NCI-H2107 treated with DMSO at 0.1 percent for 48 hours (cell line): Measurements from ENCODE around the gene CACUL1.
A peak's percentile ranks its signal among the peaks of the same experiment; 100 is the strongest.
"Not testable (repeated sequence)": the region's sequence is repeated elsewhere in the genome, so short reads cannot be mapped to it uniquely, and the experiment has no call there.

Source experiments
- DNase-seq: peaks from one replicate; lab custom pipeline; 2025; ENCODE audit not compliant: unreplicated experiment; lab: John Stamatoyannopoulos, UW

The CACUL1 gene

GRCh38 chr10:118754556-118755423 lies at the start of gene CACUL1:
TSS of gene CACUL1 (minus strand) at chr10:118754970. CDS start at chr10:118754762, 208 bp downstream.
- DNase-seq = peak; percentile 84

GRCh38 chr10:118804262-118804773 lies 49.5 kb upstream of the CACUL1 start:
- DNase-seq = no peak

DNA sequence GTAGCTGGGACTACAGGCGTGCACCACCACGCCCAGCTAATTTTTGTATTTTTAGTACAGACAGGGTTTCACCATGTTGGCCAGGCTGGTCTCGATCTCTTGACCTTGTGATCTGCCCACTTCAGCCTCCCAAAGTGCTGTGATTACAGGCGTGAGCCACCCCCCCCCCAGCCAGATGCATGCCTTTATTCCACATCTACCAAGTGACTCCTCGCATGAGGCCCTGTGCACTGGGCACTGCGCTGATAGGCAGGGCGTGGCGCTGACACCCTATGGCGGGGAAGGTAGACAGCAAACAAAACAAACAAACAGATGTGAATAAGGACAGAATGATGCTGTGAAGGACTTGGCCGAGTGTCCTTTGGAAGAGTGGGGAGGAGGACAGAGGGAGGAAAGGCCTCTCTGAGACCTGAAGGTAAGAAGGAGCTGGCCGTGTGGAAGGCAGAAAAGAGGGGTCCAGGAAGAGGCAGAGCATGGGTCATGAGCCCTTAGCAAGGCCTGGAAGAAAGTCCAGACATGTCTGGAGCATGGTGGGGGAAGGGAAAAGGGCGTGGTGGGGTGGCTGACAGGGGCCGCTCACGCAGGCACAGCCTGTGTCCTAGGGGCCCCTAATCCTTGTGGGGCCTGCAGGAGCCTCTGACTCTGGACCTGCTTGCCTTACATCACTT lies 47.5 kb upstream of the CACUL1 start:
- DNase-seq = no peak

DNA sequence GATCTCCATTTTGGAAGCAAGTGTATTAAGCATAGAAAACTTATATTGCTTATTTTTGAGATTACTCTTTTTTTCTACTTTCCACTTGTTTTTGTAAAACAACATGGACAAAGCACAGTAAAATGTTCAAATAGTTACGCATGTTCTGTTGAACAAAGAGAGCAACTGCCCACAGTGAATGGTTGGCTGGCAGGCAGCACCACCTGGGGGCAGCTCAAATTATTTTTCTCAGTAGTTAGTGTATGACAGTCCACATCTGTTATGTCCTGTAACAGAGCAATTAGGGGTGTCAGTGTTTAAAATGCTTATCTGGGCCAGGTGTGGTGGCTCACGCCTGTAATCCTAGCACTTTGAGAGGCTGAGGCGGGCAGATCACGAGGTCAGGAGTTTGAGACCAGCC lies 46.1 kb upstream of the CACUL1 start:
- no peak for DNase-seq

DNA sequence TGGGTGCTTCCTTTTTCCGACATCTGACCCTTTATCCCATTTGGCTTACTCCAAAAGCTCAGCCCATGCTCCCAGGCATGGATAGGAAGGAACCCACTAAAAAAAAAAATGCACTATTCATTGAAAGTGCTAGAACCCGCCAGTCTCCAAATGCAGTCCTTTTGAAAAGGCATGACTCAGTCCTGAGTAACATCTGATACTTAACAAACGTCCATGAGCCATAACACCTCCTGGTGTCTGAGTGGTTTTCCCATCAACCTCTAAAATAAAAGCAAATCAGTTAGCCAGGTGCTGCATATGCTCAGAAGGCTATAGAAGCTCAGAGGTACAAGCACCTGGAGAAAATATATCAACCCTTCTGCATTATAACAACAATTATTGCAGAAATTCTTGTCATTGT lies 45.0 kb upstream of the CACUL1 start:
- peak; percentile 35 for DNase-seq

DNA sequence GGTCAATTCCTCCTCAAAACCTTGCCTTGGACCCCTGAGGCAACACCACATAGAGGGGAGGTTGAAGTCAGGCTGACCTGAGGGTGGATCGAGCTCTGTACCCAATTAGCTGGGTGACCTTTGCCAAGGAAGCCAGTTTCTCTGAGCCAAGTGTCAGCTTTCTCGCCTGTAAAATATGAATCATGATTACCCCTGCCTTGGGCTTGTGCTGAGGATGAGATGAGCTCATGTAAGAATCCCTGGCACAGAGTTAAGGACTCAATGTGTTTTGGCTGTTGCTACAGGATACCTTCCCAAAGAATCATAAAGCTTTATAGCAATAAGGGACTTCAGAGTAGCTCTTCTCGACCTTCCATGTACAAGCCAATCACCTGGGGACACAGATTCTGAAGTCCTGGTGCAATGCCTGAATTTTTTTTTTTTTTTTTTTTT lies 43.5 kb upstream of the CACUL1 start:
- no peak for DNase-seq

GRCh38 chr10:118794971-118795370 lies 40.2 kb upstream of the CACUL1 start:
- DNase-seq = not testable (repeated sequence)

DNA sequence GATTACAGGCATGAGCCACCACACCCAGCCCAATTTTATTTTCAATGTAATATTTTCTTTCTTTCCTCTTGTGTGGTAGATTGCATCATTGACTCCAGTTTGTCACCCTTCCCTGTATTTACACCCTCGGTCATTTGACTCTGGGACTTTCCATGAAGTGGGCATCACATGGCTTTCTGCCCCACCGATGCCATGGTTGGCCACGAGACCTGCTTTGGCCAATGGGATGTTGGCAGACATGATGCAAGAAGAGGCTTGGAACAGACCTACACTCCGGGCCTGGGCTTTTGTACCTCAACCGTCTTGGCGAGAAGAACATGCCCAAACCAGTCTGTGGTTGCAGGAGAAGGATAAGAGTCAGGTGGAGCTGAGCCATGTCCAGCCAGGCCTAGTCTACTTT lies 38.8 kb upstream of the CACUL1 start:
- no peak for DNase-seq

- DNase-seq = no peak
These were observed 37.8 kb upstream of the CACUL1 start for GRCh38 chr10:118792526-118792925.

GRCh38 chr10:118790058-118790457 lies 35.3 kb upstream of the CACUL1 start:
- DNase-seq = no peak

DNA sequence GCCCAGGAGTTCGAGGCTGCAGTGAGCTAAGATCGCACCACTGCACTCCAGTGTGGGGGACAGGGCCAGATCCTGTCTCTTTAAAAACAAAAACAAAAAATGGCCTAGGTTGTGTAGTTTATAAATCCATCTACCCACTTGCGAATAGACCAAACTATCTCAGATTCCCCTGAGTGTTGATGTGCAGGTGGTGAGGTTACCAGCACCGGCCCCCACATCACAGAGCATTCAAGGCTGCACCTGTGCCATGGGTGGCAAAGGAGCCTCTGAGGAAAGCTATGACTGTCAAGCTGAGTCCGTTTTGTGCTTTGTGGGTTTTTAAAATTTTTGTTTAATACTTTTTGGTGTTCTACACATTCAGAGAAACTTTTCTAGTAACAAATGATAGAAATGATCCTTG lies 30.8 kb upstream of the CACUL1 start:
- DNase-seq = no peak

DNA sequence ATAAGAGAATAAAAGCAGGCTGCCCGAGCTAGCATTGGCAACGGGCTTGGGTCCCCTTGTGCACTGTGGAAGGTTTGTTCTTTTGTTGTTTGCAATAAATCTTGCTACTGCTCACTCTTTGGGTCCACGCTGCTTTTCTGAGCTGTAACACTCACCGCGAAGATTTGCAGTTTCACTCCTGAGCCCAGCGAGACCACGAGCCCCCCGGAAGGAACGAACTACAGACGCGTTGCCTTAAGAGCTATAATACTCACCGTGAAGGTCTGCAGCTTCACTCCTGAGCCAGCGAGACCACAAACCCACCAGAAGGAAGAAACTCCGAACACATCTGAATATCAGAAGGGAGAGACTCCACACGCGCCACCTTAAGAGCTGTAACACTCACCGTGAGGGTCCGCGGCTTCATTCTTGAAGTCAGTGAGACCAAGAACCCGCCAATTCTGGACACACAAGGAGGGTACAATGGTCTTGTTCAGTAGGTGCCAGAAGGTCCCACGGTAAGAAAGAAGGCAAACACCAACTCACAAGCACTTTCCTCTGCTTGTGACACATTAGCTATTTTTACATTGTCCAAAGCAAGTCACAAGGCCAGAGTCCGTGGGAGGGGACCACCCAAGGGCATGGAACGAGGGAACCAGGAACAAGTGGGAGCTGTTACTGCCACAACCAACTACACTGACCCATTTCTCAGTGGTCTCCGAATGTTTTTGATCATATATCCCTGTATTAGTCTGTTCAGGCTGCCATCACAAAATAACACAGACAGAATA lies 29.2 kb upstream of the CACUL1 start:
- no peak for DNase-seq

DNA sequence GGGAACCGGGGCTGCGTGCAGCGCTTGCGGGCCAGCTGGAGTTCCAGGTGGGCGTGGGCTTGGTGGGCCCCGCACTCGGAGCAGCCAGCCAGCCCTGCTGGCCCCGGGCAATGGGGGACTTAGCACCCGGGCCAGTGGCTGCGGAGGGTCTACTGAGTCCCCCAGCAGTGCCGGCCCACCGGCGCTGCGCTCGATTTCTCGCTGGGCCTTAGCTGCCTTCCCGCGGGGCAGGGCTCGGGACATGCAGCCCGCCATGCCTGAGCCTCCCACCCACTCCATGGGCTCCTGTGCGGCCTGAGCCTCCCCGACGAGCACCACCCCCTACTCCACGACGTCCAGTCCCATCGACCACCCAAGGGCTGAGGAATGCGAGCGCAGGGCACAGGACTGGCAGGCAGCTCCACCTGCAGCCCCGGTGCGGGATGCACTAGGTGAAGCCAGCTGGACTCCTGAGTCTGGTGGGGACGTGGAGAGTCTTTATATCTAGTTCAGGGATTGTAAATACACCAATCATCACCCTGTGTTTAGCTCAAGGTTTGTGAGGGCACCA lies 28.2 kb upstream of the CACUL1 start:
- not testable (repeated sequence) for DNase-seq

- no peak for DNase-seq
These were observed 26.8 kb upstream of the CACUL1 start for GRCh38 chr10:118781541-118781940.

GRCh38 chr10:118778727-118779126 lies 24.0 kb upstream of the CACUL1 start:
- no peak for DNase-seq

- DNase-seq = no peak
These were observed 22.2 kb upstream of the CACUL1 start for GRCh38 chr10:118776960-118777359.

DNA sequence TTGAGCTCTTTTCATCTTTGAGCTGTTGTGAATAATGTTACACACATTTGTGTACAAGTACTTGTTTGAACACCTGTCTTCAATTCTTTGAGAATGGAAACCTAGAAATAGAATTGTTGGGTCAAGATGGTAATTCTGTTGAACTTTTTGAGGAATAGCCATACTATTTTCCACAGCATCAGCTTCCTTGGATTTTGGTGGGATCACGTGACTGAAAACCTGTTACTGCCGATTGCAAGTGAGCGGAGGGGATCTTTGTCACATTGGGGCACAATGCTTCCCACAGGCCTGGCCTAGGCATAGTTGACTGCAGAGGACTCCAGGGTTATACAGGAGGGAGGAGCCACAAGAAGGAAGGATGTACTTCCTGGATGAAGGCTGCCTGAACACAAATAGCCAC lies 21.3 kb upstream of the CACUL1 start:
- no peak for DNase-seq

DNA sequence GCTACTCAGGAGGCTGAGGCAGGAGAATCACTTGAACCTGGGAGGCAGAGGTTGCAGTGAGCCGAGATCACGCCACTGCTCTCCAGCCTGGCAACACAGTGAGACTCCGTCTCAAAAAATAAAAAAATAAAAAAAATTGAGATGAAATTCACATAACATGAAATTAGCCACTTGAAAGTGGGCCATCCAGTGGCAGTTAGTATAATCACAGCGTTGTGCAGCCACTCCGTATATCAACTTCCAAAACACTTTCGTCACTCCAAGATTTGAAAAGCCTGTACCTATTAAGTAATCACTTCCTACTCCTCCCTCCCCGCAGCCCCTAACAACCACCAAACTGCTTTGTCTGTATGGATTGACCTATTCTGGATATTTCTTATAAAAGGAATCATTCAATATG lies 20.7 kb upstream of the CACUL1 start:
- DNase-seq = no peak

DNA sequence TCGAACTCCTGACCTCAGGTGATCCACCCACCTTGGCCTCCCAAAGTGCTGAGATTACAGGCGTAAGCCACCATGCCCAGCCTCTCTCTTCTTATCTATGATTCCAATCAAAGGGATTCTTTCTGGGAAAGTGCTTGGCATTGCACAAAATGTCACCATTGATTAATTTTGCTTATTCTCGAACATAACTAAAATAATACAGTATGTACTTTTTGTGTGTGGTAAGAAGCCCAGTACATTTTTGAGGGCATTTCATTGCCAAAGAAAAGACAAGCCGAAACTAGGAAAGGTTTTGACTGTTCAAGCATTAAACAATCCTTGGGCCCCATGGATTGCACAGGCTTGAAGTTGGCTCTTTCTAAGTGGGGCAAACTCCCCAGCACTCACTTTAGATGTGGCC lies 18.3 kb upstream of the CACUL1 start:
- no peak for DNase-seq

DNA sequence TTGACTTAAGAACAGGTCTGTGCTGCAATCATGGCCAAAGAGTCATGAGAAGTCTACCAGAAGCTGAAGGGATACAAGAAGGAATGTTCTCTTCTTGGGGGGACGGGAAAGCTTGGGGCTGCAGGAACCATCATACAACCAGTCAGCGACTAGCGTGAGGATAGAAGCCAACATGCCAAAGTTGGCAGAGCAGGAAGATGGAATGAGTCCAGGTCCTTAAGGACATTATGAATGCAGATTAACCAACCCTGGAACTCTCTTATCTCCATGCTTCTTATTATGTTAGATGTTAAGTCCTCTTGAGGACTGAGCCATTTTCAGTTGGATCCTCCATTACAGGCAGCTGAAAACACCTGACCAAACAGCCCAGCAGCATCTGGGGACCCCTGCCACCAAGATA lies 17.2 kb upstream of the CACUL1 start:
- no peak for DNase-seq
